Activated effector memory CD4-positive, alpha-beta T cell treated with Interleukin-2 at 50 U/mL for 16 hours (primary cell): ENCODE data around the gene GPR25.
"Not testable (repeated sequence)": the region's sequence is repeated elsewhere in the genome, so short reads cannot be mapped to it uniquely, and the experiment has no call there.

Source experiments
- DNase-seq: peaks from one replicate; pipeline ENCODE4 v3.0.0-alpha.2; 2020

Gene GPR25

GRCh38 chr1:200895801-200896530 lies 23.2 kb downstream of the GPR25 start:
- no peak for DNase-seq

GRCh38 chr1:200896531-200897196 lies 23.9 kb downstream of the GPR25 start:
- DNase-seq, result no peak

GRCh38 chr1:200897259-200897658 lies 24.5 kb downstream of the GPR25 start:
- no peak for DNase-seq

- DNase-seq, result no peak
Measured at GRCh38 chr1:200899015-200899386, 26.2 kb downstream of the GPR25 start.

GRCh38 chr1:200899451-200899915 lies 26.7 kb downstream of the GPR25 start:
- DNase-seq, result no peak

- DNase-seq, result no peak
Measured at GRCh38 chr1:200899954-200900867, 27.4 kb downstream of the GPR25 start.

- DNase-seq, result no peak
Measured at GRCh38 chr1:200900877-200901276, 28.1 kb downstream of the GPR25 start.

- DNase-seq, result no peak
Measured at GRCh38 chr1:200901350-200901749, 28.6 kb downstream of the GPR25 start.

- DNase-seq, result no peak
Measured at GRCh38 chr1:200901796-200902444, 29.1 kb downstream of the GPR25 start.

- no peak for DNase-seq
Measured at GRCh38 chr1:200903793-200904192, 31.0 kb downstream of the GPR25 start.

GRCh38 chr1:200904772-200905171 lies 32.0 kb downstream of the GPR25 start:
- no peak for DNase-seq

GRCh38 chr1:200905411-200906052 lies 32.8 kb downstream of the GPR25 start:
- peak; percentile 16 for DNase-seq

GRCh38 chr1:200906491-200906890 lies 33.7 kb downstream of the GPR25 start:
- DNase-seq, result no peak

- DNase-seq, result no peak
Measured at GRCh38 chr1:200907611-200908097, 34.9 kb downstream of the GPR25 start.

GRCh38 chr1:200908191-200908868 lies 35.5 kb downstream of the GPR25 start:
- no peak for DNase-seq

GRCh38 chr1:200909071-200909470 lies 36.3 kb downstream of the GPR25 start:
- no peak for DNase-seq

GRCh38 chr1:200909757-200910239 lies 37.0 kb downstream of the GPR25 start:
- DNase-seq, result no peak

GRCh38 chr1:200911361-200911760 lies 38.6 kb downstream of the GPR25 start:
- DNase-seq, result no peak

- not testable (repeated sequence) for DNase-seq
Measured at GRCh38 chr1:200911936-200912335, 39.2 kb downstream of the GPR25 start.

- no peak for DNase-seq
Measured at GRCh38 chr1:200912737-200913407, 40.1 kb downstream of the GPR25 start.

GRCh38 chr1:200916152-200916551 lies 43.4 kb downstream of the GPR25 start:
- no peak for DNase-seq
